Measurements from ENCODE around the gene GALM. TPM values are rescaled to one million over a fixed set of nuclear protein-coding genes. Genes with fewer than 3 reads are reported as not detected.

Gene GALM
- total and polyA plus RNA-seq, 2 donors (not counting 3 experiments of a cell fraction or from before 2014, with no cell fraction given), result 4.8 to 6.1 TPM

GRCh38 chr2:38652431-38653273, 13.3 kb upstream of the GALM start:
- no peaks in the 10 kb centered on the region for H3K4me1 ChIP-seq (ENCODE audit: control insufficient read depth, extremely low read depth, insufficient read depth, low read length)
- CTCF ChIA-PET, result no interaction called here
- no TSS peak for BruUV-seq (replicated peaks)

More at GRCh38 chr2:38652431-38653273, 13.3 kb upstream of the GALM start:
- TF ChIP-seq POLR2AphosphoS5 (IDR thresholded peaks at IDR 0.05; ENCODE audit: insufficient read depth, low read depth, low read length), result no peak
- TF ChIP-seq FOS (IDR thresholded peaks at IDR 0.05; ENCODE audit: borderline replicate concordance, insufficient read depth, low read length), result no peak
- TF ChIP-seq POLR2A (IDR thresholded peaks at IDR 0.05; ENCODE audit: low read depth, low read length), result no peak
- TF ChIP-seq GATA2 (IDR thresholded peaks at IDR 0.05; ENCODE audit: insufficient read depth, insufficient read length, low read depth, low read length), result no peak
- no peak for TF ChIP-seq MAX (IDR thresholded peaks at IDR 0.05; ENCODE audit: insufficient read depth, insufficient read length)
- no peak for TF ChIP-seq EZH2 (IDR thresholded peaks at IDR 0.05; ENCODE audit: borderline replicate concordance, low read depth, low read length, severe bottlenecking)
- no peak for TF ChIP-seq MYC (IDR thresholded peaks at IDR 0.05; ENCODE audit: low read depth, low read length)
- no peak for TF ChIP-seq JUN (IDR thresholded peaks at IDR 0.05; ENCODE audit: borderline replicate concordance, insufficient read depth, insufficient read length, low read depth)
- no peak for TF ChIP-seq CTCF (IDR thresholded peaks at IDR 0.05; ENCODE audit: extremely low read depth in 1 of 2, insufficient read depth in 1 of 2, low read depth in 1 of 2, low read length in 2 of 2)
- no peak overlapping the region for H3K4me3 ChIP-seq (replicated peaks in 1 of 3; ENCODE audit: insufficient read depth in 1 of 3, low read depth in 1 of 3, low read length in 3 of 3)
- H3K27me3 ChIP-seq (ENCODE audit: control insufficient read depth in 2 of 2, insufficient read depth in 2 of 2, low read length in 2 of 2), result peaks cover 0 to 2% of the 10 kb centered on the region in 2 experiments
- no peaks in the 10 kb centered on the region for H4K20me1 ChIP-seq (replicated peaks; ENCODE audit: control insufficient read depth, extremely low read depth, insufficient read depth, low read length)
- no peak overlapping the region for H2AFZ ChIP-seq (ENCODE audit: low read depth, low read length)
- no peak overlapping the region for H3K9ac ChIP-seq (replicated peaks; ENCODE audit: extremely low read depth, insufficient read depth, low read length)
- H3K4me2 ChIP-seq (ENCODE audit: insufficient read depth, low read length), result no peak overlapping the region
- H3K79me2 ChIP-seq (ENCODE audit: control insufficient read depth, insufficient read depth, low read length), result no peaks in the 10 kb centered on the region
- DNase-seq (ENCODE audit: low read depth, low spot score) (no peak), FAIRE-seq (no peak)
- intact Hi-C loops (cut with micrococcal nuclease), result no loop called here
- H3K27ac ChIP-seq (ENCODE audit: insufficient read depth, low read depth, low read length), result no peak overlapping the region
- H3K36me3 ChIP-seq (ENCODE audit: control insufficient read depth in 2 of 2, extremely low read depth in 1 of 2, insufficient read depth in 2 of 2, low read length in 2 of 2), result no peaks in the 10 kb centered on the region
- no peaks in the 10 kb centered on the region for H3K9me1 ChIP-seq (replicated peaks; ENCODE audit: control insufficient read depth, extremely low read depth, insufficient read depth, low read length)
- H3K9me3 ChIP-seq (replicated peaks; ENCODE audit: control insufficient read depth, insufficient read depth, low read length), result no peaks in the 10 kb centered on the region
- POLR2A ChIA-PET, result no interaction called here
- dilution Hi-C loops (cut with MboI; ENCODE audit: extremely low pct_ligation_motif_present, low sequenced_read_pairs), result no loop called here

All from endothelial cell of umbilical vein (primary cell).